GM13977 (cell line): Measurements from ENCODE around the gene ST6GALNAC3.

Source experiments
- DNase-seq: peaks from one replicate; pipeline ENCODE4 v3.0.0; 2012; ENCODE audit warnings: low spot score
- CTCF ChIP-seq: IDR thresholded peaks from 2 replicates; pipeline ENCODE4 v1.5.1; 2012; ENCODE audit warnings: mild to moderate bottlenecking, control low read depth; ENCODE audit not compliant: insufficient read depth; ENCODE audit errors: extremely low read depth, missing control alignments
- in situ Hi-C: fragments of 300-500 bp; cut with MboI; formaldehyde crosslinking; loops from one replicate; pipeline ENCODE4 v1.12.0; 2022; ENCODE audit warnings: low sequenced_read_pairs, low pct_unique_long_range_greater_than_20kb, mixed read lengths, inconsistent platforms; ENCODE audit not compliant: unreplicated experiment

Gene ST6GALNAC3

GRCh38 chr1:76289692-76290091 lies 215.1 kb downstream of the ST6GALNAC3 start:
- DNase-seq, result no peak
- no peak for TF ChIP-seq CTCF
- in situ Hi-C loops, result no loop called here

- no peak for TF ChIP-seq CTCF
- DNase-seq, result no peak
- in situ Hi-C loops, result no loop called here
Observed at GRCh38 chr1:76290271-76290670, 215.7 kb downstream of the ST6GALNAC3 start.

GRCh38 chr1:76291191-76291590 lies 216.6 kb downstream of the ST6GALNAC3 start:
- TF ChIP-seq CTCF, result no peak
- in situ Hi-C loops, result no loop called here
- no peak for DNase-seq

- no peak for TF ChIP-seq CTCF
- DNase-seq, result no peak
- in situ Hi-C loops, result no loop called here
Observed at GRCh38 chr1:76291737-76292136, 217.2 kb downstream of the ST6GALNAC3 start.

- TF ChIP-seq CTCF, result no peak
- DNase-seq, result no peak
- in situ Hi-C loops, result no loop called here
Observed at GRCh38 chr1:76292418-76293184, 218.1 kb downstream of the ST6GALNAC3 start.

GRCh38 chr1:76293831-76294230 lies 219.3 kb downstream of the ST6GALNAC3 start:
- no peak for DNase-seq
- in situ Hi-C loops, result no loop called here
- no peak for TF ChIP-seq CTCF
